H1 (cell line): ENCODE results near the gene ENO3.

Experiments used
- ATF3 ChIP-seq: IDR thresholded peaks from 2 replicates; pipeline ENCODE4 v1.6.1; 2011; ENCODE audit warnings: low read depth, mild to moderate bottlenecking, low read length; ENCODE audit not compliant: insufficient read depth
- CBX5 ChIP-seq: fragments of 300-800, 300-1000 bp; sonication (generic); IDR thresholded peaks from 2 replicates; pipeline ENCODE4 v1.7.1; 2016; ENCODE audit warnings: antibody characterized with exemption, low read length, low read depth
- GABPA ChIP-seq: IDR thresholded peaks from 2 replicates; pipeline ENCODE4 v1.6.1; 2011; ENCODE audit warnings: mild to moderate bottlenecking, low read length, moderate library complexity, borderline replicate concordance; ENCODE audit not compliant: insufficient read depth
- GTF2F1 ChIP-seq: IDR thresholded peaks from 2 replicates; pipeline ENCODE4 v1.6.1; 2012; ENCODE audit warnings: low read depth, low read length, improper control_type of control experiment, borderline replicate concordance
- HDAC2 ChIP-seq, 2 experiments: fragments of 300-600 bp in 1 of 2; sonication (generic) in 1 of 2; IDR thresholded peaks; 2 replicates each; pipeline ENCODE4 v1.6.1; 2011 to 2012; ENCODE audit warnings: low read depth in 2 of 2, low read length in 2 of 2, mild to moderate bottlenecking in 2 of 2, moderate library complexity in 2 of 2, borderline replicate concordance in 1 of 2, inconsistent platforms in 1 of 2
- NRF1 ChIP-seq: IDR thresholded peaks from 2 replicates; pipeline ENCODE4 v1.6.1; 2011; ENCODE audit warnings: mild to moderate bottlenecking, low read depth, low read length, improper control_type of control experiment
- POLR2A ChIP-seq, 2 experiments: IDR thresholded peaks; 1 replicate in 1 of 2; 2 replicates in 1 of 2; pipeline ENCODE4 v1.6.1; 2011; ENCODE audit warnings: low read depth in 2 of 2, low read length in 2 of 2, mild to moderate bottlenecking in 2 of 2; ENCODE audit errors: control extremely low read depth in 1 of 2
- POLR2AphosphoS5 ChIP-seq: IDR thresholded peaks from 2 replicates; pipeline ENCODE4 v1.6.1; 2011; ENCODE audit warnings: low read depth, low read length
- ZNF274 ChIP-seq: IDR thresholded peaks from 2 replicates; pipeline ENCODE4 v1.7.0; 2012; ENCODE audit warnings: low read length, borderline replicate concordance; ENCODE audit errors: extremely low read depth
- TF ChIP-seq, protein P1 (sequence below), 3 experiments: IDR thresholded peaks; 1 replicate in 2 of 3; 2 replicates in 1 of 3; pipeline versions ENCODE4 v1.5.1 to v1.6.1; 2011; ENCODE audit warnings: low read length in 3 of 3, mild to moderate bottlenecking in 3 of 3, inconsistent platforms in 2 of 3, low read depth in 1 of 3, moderate library complexity in 1 of 3; ENCODE audit not compliant: insufficient read depth in 1 of 3; ENCODE audit errors: control extremely low read depth in 1 of 3

DNA sequence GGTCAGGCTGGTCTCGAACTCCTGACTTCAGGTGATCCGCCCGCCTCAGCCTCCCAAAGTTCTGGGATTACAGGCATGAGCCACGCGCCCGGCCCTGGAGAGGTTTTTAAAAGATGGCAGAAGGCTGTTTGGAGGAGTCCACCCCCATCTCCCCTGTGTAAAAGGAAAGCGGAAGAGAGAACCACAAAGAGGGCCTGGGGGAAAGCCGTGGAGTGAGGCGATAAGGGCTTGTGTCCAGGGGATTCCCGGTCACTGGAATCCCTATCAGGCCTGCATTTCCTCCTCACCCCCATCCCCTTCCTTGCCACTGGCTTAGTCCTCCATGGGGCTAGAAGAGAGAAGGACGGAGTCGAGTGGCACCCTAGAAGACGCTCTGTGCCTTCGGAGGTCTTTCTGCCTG, 19.0 kb upstream of the ENO3 start, which contains the start of gene GP1BA:
- TF ChIP-seq, protein P1, sequence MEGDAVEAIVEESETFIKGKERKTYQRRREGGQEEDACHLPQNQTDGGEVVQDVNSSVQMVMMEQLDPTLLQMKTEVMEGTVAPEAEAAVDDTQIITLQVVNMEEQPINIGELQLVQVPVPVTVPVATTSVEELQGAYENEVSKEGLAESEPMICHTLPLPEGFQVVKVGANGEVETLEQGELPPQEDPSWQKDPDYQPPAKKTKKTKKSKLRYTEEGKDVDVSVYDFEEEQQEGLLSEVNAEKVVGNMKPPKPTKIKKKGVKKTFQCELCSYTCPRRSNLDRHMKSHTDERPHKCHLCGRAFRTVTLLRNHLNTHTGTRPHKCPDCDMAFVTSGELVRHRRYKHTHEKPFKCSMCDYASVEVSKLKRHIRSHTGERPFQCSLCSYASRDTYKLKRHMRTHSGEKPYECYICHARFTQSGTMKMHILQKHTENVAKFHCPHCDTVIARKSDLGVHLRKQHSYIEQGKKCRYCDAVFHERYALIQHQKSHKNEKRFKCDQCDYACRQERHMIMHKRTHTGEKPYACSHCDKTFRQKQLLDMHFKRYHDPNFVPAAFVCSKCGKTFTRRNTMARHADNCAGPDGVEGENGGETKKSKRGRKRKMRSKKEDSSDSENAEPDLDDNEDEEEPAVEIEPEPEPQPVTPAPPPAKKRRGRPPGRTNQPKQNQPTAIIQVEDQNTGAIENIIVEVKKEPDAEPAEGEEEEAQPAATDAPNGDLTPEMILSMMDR (IDR thresholded peaks at IDR 0.05; ENCODE audit: control extremely low read depth in 1 of 3, insufficient read depth in 1 of 3, low read depth in 1 of 3, low read length in 3 of 3), result no peak
- TF ChIP-seq ZNF274, result no peak
- TF ChIP-seq NRF1, result no peak
- no peak for TF ChIP-seq POLR2A (IDR thresholded peaks at IDR 0.05; ENCODE audit: control extremely low read depth in 1 of 2, low read depth in 2 of 2, low read length in 2 of 2)
- no peak for TF ChIP-seq POLR2AphosphoS5
- TF ChIP-seq GTF2F1, result no peak
- TF ChIP-seq GABPA, result no peak
- TF ChIP-seq ATF3, result no peak
- TF ChIP-seq CBX5, result no peak
- no peak for TF ChIP-seq HDAC2 (IDR thresholded peaks at IDR 0.05; ENCODE audit: borderline replicate concordance in 1 of 2, low read depth in 2 of 2, low read length in 2 of 2)
